Mucosa of gallbladder (tissue), 1 donor: ENCODE measurements around the gene MDN1. TPM values are rescaled to one million over a fixed set of nuclear protein-coding genes. Genes with fewer than 3 reads are reported as not detected.
"Not testable (repeated sequence)": the region's sequence is repeated elsewhere in the genome, so short reads cannot be mapped to it uniquely, and the experiment has no call there.

ENCODE experiments used
- DNase-seq: peaks from one replicate; pipeline ENCODE4 v3.0.0-alpha.2; 2020; ENCODE audit warnings: low spot score
- total RNA-seq: library from RNA; stranded (reverse); gene quantifications from one replicate; pipeline ENCODE4 v1.2.1, GENCODE V29; 2021
- donor health status: DM: no; HTN: no; CAD: no.

MDN1 gene
- 19.2 TPM for total RNA-seq

GRCh38 chr6:89819336-89820130 lies at the start of gene MDN1:
TSS of gene MDN1 (minus strand) at chr6:89819794. CDS start at chr6:89819607, 187 bp downstream.
- peak; percentile 91 for DNase-seq

- DNase-seq = no peak
Measured at GRCh38 chr6:89866024-89866678, 46.6 kb upstream of the MDN1 start.

- no peak for DNase-seq
Measured at GRCh38 chr6:89862698-89863097, 43.1 kb upstream of the MDN1 start.

GRCh38 chr6:89862273-89862672 lies 42.7 kb upstream of the MDN1 start:
- no peak for DNase-seq

- DNase-seq = no peak
Measured at GRCh38 chr6:89859744-89860143, 40.1 kb upstream of the MDN1 start.

- DNase-seq = no peak
Measured at GRCh38 chr6:89858041-89858440, 38.4 kb upstream of the MDN1 start.

- no peak for DNase-seq
Measured at GRCh38 chr6:89853068-89853467, 33.5 kb upstream of the MDN1 start.

- not testable (repeated sequence) for DNase-seq
Measured at GRCh38 chr6:89847513-89847912, 27.9 kb upstream of the MDN1 start.

GRCh38 chr6:89843070-89843469 lies 23.5 kb upstream of the MDN1 start:
- DNase-seq = no peak

- DNase-seq = no peak
Measured at GRCh38 chr6:89842228-89842627, 22.6 kb upstream of the MDN1 start.

GRCh38 chr6:89840538-89840937 lies 20.9 kb upstream of the MDN1 start:
- no peak for DNase-seq

GRCh38 chr6:89836639-89837222 lies 17.1 kb upstream of the MDN1 start:
- DNase-seq = no peak

GRCh38 chr6:89834884-89835792 lies 15.5 kb upstream of the MDN1 start:
- DNase-seq = no peak

- no peak for DNase-seq
Measured at GRCh38 chr6:89830170-89830809, 10.7 kb upstream of the MDN1 start.

GRCh38 chr6:89829472-89830169 lies 10.0 kb upstream of the MDN1 start, which contains the start of gene CASP8AP2:
TSS of gene CASP8AP2 (plus strand) at chr6:89829880.
- peak; percentile 96 for DNase-seq

GRCh38 chr6:89828988-89829471 lies 9.4 kb upstream of the MDN1 start:
- DNase-seq = no peak

GRCh38 chr6:89828475-89828987 lies 8.9 kb upstream of the MDN1 start:
- not testable (repeated sequence) for DNase-seq

- DNase-seq = no peak
Measured at GRCh38 chr6:89826029-89826528, 6.5 kb upstream of the MDN1 start.

- DNase-seq = peak; percentile 15
Measured at GRCh38 chr6:89818977-89819335, 638 bp downstream of the MDN1 start.

GRCh38 chr6:89817481-89817880 lies 2.1 kb downstream of the MDN1 start:
- DNase-seq = no peak
